GM19025 (cell line): ENCODE results near the gene CSNK1D.

ENCODE experiments used
- ATAC-seq: cut with Tn5 transposase; IDR thresholded peaks from one replicate; pipeline ENCODE4 v1.9.1; 2021; ENCODE audit warnings: mild to moderate bottlenecking, low read depth, moderate library complexity; ENCODE audit not compliant: unreplicated experiment

The CSNK1D gene

GRCh38 chr17:82296511-82297279 lies 23.2 kb upstream of the CSNK1D start:
- no peak for ATAC-seq

- no peak for ATAC-seq
These were observed 21.9 kb upstream of the CSNK1D start for GRCh38 chr17:82295472-82295814.

- no peak for ATAC-seq
These were observed 20.7 kb upstream of the CSNK1D start for GRCh38 chr17:82294064-82294773.

DNA sequence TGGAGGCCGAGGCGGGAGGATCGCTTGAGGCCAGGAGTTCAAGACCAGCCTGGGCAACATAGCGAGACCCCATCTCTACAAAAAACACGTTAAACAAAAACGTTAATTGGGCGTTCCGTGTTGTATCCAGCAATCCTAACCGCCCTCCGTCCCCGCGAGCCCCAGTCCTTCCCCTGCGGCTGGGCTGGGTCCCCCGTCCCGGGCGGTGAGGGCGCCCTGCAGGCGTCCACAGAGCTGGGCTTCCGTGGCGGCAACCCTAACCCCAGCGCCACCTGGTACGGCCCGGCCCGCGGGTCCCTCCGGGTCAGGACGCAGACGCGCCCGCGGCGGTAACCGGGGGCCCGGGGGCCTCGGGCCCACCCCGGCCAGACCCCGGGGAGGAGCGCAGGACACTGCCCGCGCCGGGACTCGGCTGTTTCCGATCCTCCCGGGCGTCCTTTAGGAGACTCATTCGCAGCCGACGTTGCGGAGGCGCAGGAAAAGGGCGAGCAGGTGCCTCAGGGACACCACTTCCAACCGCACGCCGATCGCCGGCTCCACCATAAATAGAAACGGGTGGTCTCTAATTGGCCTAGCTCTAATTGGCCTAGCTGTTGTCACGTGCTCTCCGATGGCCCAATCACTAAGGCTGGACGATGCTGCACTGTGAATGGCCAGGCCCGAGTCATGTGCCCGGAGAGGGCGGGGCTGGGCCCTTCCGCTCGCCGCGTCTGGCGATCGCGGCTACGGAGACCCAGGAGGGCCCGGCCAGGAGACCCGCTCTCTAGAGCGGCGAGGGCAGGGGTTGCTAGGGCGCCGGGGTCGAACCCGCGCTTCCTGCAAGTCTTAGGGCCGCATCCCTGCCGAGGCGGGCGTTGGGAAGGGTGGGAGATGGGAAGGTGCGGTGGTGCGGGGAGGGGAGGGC lies 19.0 kb upstream of the CSNK1D start:
- ATAC-seq: peak; percentile 94

- no peak for ATAC-seq
These were observed 18.2 kb upstream of the CSNK1D start for GRCh38 chr17:82291582-82292250.

DNA sequence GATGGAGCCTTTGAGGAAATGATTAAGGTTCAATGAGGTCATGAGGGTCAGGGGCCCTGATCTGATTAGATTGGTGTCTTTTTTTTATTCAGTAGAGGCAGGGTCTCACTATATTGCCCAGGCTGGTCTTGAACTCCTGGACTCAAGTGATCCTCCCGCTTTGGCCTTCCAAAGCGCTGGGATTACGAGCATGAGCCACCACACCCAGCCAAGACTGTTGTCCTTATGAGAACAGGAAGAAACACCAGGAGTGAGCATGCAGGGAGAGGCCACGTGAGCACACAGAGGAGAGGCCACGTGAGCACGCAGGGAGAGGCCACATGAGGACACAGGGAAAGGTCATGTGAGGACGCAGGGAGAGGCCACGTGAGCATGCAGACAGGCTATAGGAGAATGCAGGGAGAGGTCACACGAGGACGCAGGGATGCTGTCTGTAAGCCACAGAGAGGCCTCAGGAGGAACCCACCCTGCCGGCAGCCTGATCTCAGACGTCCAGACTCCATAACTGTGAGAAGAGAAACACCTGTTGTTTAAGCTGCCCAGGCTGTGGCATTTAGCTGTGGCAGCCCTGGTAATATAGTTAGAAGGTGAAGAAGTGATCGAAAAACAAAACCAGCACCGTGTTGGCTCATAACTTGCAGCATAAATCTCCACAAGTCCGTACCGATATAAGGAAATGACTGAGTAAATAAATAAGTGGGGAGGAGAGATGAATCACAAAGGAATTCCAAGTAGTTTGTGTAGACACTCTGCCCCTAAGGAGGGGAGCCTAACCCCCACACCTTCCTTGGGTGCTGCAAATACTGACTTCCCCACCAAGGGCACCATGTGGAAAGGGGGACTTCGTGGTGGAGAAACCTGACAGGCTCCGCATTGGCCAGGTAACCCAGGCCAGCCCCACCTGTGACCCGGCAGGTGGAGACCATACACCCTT lies 14.6 kb upstream of the CSNK1D start:
- no peak for ATAC-seq

DNA sequence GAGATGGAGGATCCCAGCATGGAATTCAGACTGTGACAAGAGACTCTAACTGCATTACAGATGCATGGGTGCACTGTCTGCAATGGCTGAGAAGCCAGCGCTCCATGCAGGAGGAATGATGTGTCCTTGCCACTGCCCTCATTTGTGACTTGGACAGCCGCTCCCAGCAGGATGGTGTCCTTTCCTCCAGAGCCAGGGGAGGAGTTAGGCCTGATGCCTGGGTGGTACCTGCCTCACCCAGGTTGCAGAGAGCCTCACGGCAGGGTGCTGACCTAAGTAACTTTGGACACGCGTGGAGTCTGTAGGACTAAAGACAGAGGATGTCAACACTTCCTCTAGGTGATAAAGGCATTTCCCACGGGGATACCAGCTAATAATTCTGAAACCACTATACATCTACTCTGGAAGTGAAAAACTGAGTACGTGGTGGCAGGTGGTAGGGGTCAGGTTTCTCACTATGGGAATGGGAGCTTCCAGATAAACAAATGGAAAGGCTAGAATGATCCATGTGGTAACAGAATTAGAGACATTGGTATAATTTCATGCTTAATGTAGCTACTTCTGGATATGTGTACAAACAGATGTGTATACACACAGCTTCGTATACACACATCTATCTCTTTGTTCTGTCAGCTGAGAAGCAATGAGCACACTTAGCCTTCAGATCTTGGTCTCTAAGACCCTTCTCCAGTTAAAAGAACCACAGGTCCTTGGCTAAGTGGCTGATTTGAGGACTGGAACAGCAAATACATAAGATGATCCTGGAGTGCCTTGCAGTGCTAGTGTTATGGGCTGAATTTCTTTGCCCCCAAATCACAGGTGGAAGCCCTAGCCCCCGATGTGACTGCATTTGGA lies 13.7 kb upstream of the CSNK1D start:
- ATAC-seq: no peak

DNA sequence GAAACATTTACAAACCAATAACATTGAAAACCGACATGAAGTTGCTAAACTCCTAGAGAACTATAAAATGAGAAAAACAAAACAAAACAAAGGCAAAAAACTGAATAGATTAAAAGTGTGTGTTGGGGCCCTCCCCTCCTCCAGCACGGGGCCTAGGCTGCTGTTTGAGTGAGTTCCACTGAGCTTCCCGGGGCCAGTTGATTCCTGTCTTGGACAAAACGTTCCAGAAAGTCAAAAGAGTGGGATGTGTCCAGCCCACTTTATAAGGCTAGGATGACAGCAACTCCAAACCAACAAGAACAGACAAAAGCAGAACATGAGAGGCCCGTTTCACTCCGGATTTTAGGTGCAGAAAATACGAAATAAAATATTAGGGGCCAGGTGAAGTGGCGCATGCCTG lies 11.6 kb upstream of the CSNK1D start:
- no peak for ATAC-seq

GRCh38 chr17:82283208-82283749 lies 9.8 kb upstream of the CSNK1D start:
- ATAC-seq: no peak

GRCh38 chr17:82282239-82283207 lies 9.0 kb upstream of the CSNK1D start:
- no peak for ATAC-seq

- ATAC-seq: no peak
These were observed 8.2 kb upstream of the CSNK1D start for GRCh38 chr17:82281502-82282238.

DNA sequence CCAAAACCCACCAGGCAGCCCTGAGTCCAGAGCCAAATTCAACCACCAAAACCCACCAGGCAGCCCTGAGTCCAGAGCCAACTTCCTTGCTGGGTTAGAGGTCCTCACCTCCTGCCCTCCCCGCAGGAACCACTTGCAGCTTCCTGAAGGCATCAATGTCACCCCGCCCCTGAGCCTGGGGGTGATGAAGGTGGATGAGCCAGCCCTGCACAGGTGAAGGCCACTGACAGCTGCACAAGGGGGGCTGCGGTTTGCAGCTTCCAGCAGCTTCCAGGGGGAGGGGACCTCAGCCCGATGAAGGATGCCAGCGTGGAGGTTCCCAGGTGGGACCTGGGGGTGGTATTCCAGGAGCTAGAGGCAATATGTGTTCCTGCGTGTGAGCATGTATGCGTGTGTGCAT lies 7.6 kb upstream of the CSNK1D start:
- no peak for ATAC-seq

GRCh38 chr17:82280537-82280936 lies 7.0 kb upstream of the CSNK1D start:
- ATAC-seq: no peak

DNA sequence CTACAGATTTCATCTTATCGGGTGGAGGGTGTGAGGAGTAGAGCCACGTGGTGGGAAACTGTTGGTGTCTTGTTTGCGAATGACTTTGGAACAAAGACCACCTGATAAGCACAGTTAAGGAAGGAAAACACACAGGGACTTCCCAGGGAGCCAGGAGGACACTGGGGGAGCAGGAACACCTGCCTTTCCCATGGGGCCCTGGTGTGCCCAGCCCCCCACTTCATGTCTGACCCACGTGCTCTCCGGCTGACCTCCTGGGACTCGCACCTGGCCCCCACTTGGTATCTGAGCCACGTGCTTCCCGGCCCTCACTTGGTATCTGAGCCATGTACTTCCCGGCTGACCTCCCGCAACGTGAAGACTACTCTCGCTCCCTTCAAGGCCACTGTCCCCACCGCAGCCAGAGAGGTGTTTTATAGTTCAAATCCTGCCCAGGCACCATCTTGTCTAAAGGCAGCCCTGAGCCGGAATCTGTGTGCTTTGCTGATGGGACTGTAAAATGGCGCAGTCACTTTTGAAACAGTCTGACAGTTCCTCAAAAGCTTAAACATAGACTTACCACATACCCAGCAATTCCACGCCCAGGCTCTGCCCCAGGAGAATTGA lies 5.4 kb upstream of the CSNK1D start:
- no peak for ATAC-seq

- ATAC-seq: no peak
These were observed 4.8 kb upstream of the CSNK1D start for GRCh38 chr17:82278308-82278707.

- no peak for ATAC-seq
These were observed 4.4 kb upstream of the CSNK1D start for GRCh38 chr17:82277851-82278250.
